HepG2 (cell line): ENCODE measurements around the gene ST14. TPM values are rescaled to one million over a fixed set of nuclear protein-coding genes. Genes with fewer than 3 reads are reported as not detected.

ENCODE experiments used
- ARID2 ChIP-seq: sonication (generic); formaldehyde crosslinking; IDR thresholded peaks from 2 replicates; pipeline ENCODE4 v1.8.1; 2022; ENCODE audit warnings: mild to moderate bottlenecking, missing genetic modification reagents, borderline replicate concordance
- HHEX ChIP-seq: IDR thresholded peaks from 2 replicates; pipeline ENCODE4 v1.6.1; 2016; ENCODE audit warnings: control low read depth
- KLF12 ChIP-seq: sonication (generic); formaldehyde crosslinking; IDR thresholded peaks from 2 replicates; pipeline ENCODE4 v1.4.0; 2020; ENCODE audit warnings: missing genetic modification reagents, borderline replicate concordance
- MAFG ChIP-seq: sonication (generic); formaldehyde crosslinking; IDR thresholded peaks from 2 replicates; pipeline ENCODE4 v1.5.1; 2020; ENCODE audit warnings: mild to moderate bottlenecking, missing genetic modification reagents
- NFE2L2 ChIP-seq: fragments of 150-350 bp; IDR thresholded peaks from 2 replicates; pipeline ENCODE4 v1.6.1; 2014; ENCODE audit warnings: low read length
- RBM22 ChIP-seq: fragments of 200-400 bp; formaldehyde crosslinking; optimal IDR thresholded peaks from 2 replicates; pipeline ENCODE3; 2017; ENCODE audit warnings: mild to moderate bottlenecking, low read length, moderate library complexity
- REXO4 ChIP-seq: sonication (generic); formaldehyde crosslinking; IDR thresholded peaks from 2 replicates; pipeline ENCODE4 v1.8.0; 2022; ENCODE audit warnings: missing genetic modification reagents, mild to moderate bottlenecking, borderline replicate concordance
- TEF ChIP-seq: sonication (generic); formaldehyde crosslinking; IDR thresholded peaks from 2 replicates; pipeline ENCODE4 v1.5.0; 2020; ENCODE audit warnings: missing genetic modification reagents
- ZNF124 ChIP-seq: sonication (generic); formaldehyde crosslinking; IDR thresholded peaks from 2 replicates; pipeline ENCODE4 v1.4.0; 2020; ENCODE audit warnings: missing genetic modification reagents
- ZNF609 ChIP-seq: sonication (generic); formaldehyde crosslinking; IDR thresholded peaks from 2 replicates; pipeline ENCODE4 v1.4.0; 2020; ENCODE audit warnings: mild to moderate bottlenecking, missing genetic modification reagents, borderline replicate concordance
- ZNF703 ChIP-seq: sonication (generic); formaldehyde crosslinking; IDR thresholded peaks from 2 replicates; pipeline ENCODE4 v1.5.1; 2020; ENCODE audit warnings: missing genetic modification reagents, mild to moderate bottlenecking, moderate library complexity, borderline replicate concordance
- ZNF75D ChIP-seq: sonication (generic); formaldehyde crosslinking; IDR thresholded peaks from 2 replicates; pipeline ENCODE4 v1.8.1; 2023; ENCODE audit warnings: missing genetic modification reagents, mild to moderate bottlenecking, borderline replicate concordance
- ZNF883 ChIP-seq: sonication (generic); formaldehyde crosslinking; IDR thresholded peaks from 2 replicates; pipeline ENCODE4 v1.5.1; 2020; ENCODE audit warnings: mild to moderate bottlenecking, missing genetic modification reagents; ENCODE audit errors: not compliant biosample characterization
- ZNF891 ChIP-seq: sonication (generic); formaldehyde crosslinking; IDR thresholded peaks from 2 replicates; pipeline ENCODE4 v1.5.0; 2020; ENCODE audit warnings: mild to moderate bottlenecking, missing genetic modification reagents
- polyA plus RNA-seq, 8 experiments: library from polyadenylated mRNA; depleted of rRNA in 3 of 8; stranded (reverse) in 7 of 8; unstranded in 1 of 8; fragments of >200 nt; fragmentation: Illumina TruSeq in 4 of 8; extraction: Trizol in 4 of 8; gene quantifications; 2 replicates each; pipeline versions ENCODE4 v1.2.1 to v1.2.3, GENCODE V29; 2011 to 2016; ENCODE audit warnings: low read depth in 4 of 8, missing spikeins in 1 of 8, mixed read lengths in 1 of 8; ENCODE audit not compliant: insufficient read depth in 1 of 8
- total RNA-seq, 5 experiments: library from RNA; depleted of rRNA; stranded (reverse); fragments of >200 nt; fragmentation: Illumina TruSeq; extraction: Trizol; gene quantifications; 2 replicates each; pipeline ENCODE4 v1.2.3, GENCODE V29; 2016; ENCODE audit warnings: low read depth in 1 of 5
- TF ChIP-seq, protein P1 (sequence below): sonication (generic); formaldehyde crosslinking; IDR thresholded peaks from 2 replicates; pipeline ENCODE4 v1.5.0; 2020; ENCODE audit warnings: mild to moderate bottlenecking, missing genetic modification reagents, borderline replicate concordance

The ST14 gene
- total and polyA plus RNA-seq, 2 of the 13 experiments (the other 11 are each of a cell fraction or from before 2014, with no cell fraction given): 0.88 to 1.4 TPM

GRCh38 chr11:130163346-130164220, 4.0 kb downstream of the ST14 start (continued):
- no peak for TF ChIP-seq TEF (CRISPR knock-in tag)
- TF ChIP-seq KLF12 (CRISPR knock-in tag): peak; percentile 88
- TF ChIP-seq NFE2L2: no peak
- TF ChIP-seq MAFG: no peak
- no peak for TF ChIP-seq ZNF124 (CRISPR knock-in tag)
- TF ChIP-seq, protein P1, sequence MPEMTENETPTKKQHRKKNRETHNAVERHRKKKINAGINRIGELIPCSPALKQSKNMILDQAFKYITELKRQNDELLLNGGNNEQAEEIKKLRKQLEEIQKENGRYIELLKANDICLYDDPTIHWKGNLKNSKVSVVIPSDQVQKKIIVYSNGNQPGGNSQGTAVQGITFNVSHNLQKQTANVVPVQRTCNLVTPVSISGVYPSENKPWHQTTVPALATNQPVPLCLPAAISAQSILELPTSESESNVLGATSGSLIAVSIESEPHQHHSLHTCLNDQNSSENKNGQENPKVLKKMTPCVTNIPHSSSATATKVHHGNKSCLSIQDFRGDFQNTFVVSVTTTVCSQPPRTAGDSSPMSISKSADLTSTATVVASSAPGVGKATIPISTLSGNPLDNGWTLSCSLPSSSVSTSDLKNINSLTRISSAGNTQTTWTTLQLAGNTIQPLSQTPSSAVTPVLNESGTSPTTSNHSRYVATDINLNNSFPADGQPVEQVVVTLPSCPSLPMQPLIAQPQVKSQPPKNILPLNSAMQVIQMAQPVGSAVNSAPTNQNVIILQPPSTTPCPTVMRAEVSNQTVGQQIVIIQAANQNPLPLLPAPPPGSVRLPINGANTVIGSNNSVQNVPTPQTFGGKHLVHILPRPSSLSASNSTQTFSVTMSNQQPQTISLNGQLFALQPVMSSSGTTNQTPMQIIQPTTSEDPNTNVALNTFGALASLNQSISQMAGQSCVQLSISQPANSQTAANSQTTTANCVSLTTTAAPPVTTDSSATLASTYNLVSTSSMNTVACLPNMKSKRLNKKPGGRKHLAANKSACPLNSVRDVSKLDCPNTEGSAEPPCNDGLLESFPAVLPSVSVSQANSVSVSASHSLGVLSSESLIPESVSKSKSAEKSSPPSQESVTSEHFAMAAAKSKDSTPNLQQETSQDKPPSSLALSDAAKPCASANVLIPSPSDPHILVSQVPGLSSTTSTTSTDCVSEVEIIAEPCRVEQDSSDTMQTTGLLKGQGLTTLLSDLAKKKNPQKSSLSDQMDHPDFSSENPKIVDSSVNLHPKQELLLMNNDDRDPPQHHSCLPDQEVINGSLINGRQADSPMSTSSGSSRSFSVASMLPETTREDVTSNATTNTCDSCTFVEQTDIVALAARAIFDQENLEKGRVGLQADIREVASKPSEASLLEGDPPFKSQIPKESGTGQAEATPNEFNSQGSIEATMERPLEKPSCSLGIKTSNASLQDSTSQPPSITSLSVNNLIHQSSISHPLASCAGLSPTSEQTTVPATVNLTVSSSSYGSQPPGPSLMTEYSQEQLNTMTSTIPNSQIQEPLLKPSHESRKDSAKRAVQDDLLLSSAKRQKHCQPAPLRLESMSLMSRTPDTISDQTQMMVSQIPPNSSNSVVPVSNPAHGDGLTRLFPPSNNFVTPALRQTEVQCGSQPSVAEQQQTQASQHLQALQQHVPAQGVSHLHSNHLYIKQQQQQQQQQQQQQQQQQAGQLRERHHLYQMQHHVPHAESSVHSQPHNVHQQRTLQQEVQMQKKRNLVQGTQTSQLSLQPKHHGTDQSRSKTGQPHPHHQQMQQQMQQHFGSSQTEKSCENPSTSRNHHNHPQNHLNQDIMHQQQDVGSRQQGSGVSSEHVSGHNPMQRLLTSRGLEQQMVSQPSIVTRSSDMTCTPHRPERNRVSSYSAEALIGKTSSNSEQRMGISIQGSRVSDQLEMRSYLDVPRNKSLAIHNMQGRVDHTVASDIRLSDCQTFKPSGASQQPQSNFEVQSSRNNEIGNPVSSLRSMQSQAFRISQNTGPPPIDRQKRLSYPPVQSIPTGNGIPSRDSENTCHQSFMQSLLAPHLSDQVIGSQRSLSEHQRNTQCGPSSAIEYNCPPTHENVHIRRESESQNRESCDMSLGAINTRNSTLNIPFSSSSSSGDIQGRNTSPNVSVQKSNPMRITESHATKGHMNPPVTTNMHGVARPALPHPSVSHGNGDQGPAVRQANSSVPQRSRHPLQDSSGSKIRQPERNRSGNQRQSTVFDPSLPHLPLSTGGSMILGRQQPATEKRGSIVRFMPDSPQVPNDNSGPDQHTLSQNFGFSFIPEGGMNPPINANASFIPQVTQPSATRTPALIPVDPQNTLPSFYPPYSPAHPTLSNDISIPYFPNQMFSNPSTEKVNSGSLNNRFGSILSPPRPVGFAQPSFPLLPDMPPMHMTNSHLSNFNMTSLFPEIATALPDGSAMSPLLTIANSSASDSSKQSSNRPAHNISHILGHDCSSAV (CRISPR knock-in tag): no peak
- peak; percentile 80 for TF ChIP-seq ZNF883 (CRISPR knock-in tag)
- no peak for TF ChIP-seq ZNF703 (CRISPR knock-in tag)
- no peak for TF ChIP-seq RBM22
- no peak for TF ChIP-seq ZNF75D
- no peak for TF ChIP-seq ARID2
- TF ChIP-seq ZNF609: no peak
- TF ChIP-seq HHEX (CRISPR knock-in tag): no peak
- no peak for TF ChIP-seq REXO4 (CRISPR knock-in tag)
- TF ChIP-seq ZNF891: peak; percentile 51; the same call in 1 of the 2 replicates
